HCT116 (cell line): ENCODE results near the gene CACNA1S. TPM values are rescaled to one million over a fixed set of nuclear protein-coding genes. Genes with fewer than 3 reads are reported as not detected.

ENCODE experiments used
- ATAC-seq: fragments of 200-7000 bp; cut with Tn5 transposase; 2 replicates; pipeline ENCODE4 v1.9.1; 2020; ENCODE audit warnings: mild to moderate bottlenecking, moderate library complexity
- BruUV-seq: library from RNA; stranded (reverse); fragments of 400-500 nt; replicated peaks from 2 replicates; lab custom pipeline; 2021; lab: Mats Ljungman, UMichigan
- CTCF ChIA-PET: fragments of 300-600 bp; sonication (Branson Sonifier 250); formaldehyde crosslinking; loops from one replicate; lab custom pipeline; 2021; ENCODE audit warnings: antibody characterized with exemption; lab: Charles Lee
- POLR2A ChIA-PET: fragments of 300-600, 350-600 bp; sonication (Branson Sonifier 250); formaldehyde crosslinking; loops from one replicate; lab custom pipeline; 2021; ENCODE audit warnings: antibody characterized with exemption; lab: Charles Lee
- RAD21 ChIA-PET, 2 experiments: fragments of 300-600 bp; sonication (Branson Sonifier 250); formaldehyde crosslinking; loops; one replicate each; lab custom pipeline; 2023; ENCODE audit warnings: low total read pairs in 2 of 2; ENCODE audit not compliant: uncharacterized antibody in 2 of 2, unreplicated experiment in 2 of 2, low non-redundant PET in 1 of 2; lab: Charles Lee
- DNase-seq: peaks from one replicate; pipeline ENCODE4 v3.0.0-alpha.2; 2010; ENCODE audit warnings: low read depth, low spot score
- H2AFZ ChIP-seq: fragments of 200-600 bp; shearing (Covaris generic), sonication (generic); 2 replicates; pipeline ENCODE4 v1.6.1; 2017; ENCODE audit warnings: low read depth, mixed run types, mixed read lengths, antibody characterized with exemption, low read length; ENCODE audit not compliant: poor library complexity, severe bottlenecking
- H3K27ac ChIP-seq: 2 replicates; pipeline ENCODE4 v1.5.1; 2012; ENCODE audit warnings: low read depth, low read length
- H3K27me3 ChIP-seq: fragments of 200-600 bp; sonication (generic); 2 replicates; pipeline ENCODE4 v1.6.1; 2016; ENCODE audit warnings: mixed run types, low read length, mixed read lengths; ENCODE audit not compliant: insufficient read depth
- H3K36me3 ChIP-seq, 2 experiments: fragments of 200-500 bp in 1 of 2; fragments of 200-600 bp in 1 of 2; sonication (Bioruptor generic) in 1 of 2; sonication (generic) in 1 of 2; 2 replicates each; pipeline versions ENCODE4 v1.5.1 to v1.6.1; 2014 to 2016; ENCODE audit warnings: low read length in 2 of 2, inconsistent platforms in 1 of 2, mixed read lengths in 1 of 2, mixed run types in 1 of 2; ENCODE audit not compliant: insufficient read depth in 2 of 2, control insufficient read depth in 1 of 2
- H3K4me1 ChIP-seq, 2 experiments: fragments of 200-600 bp in 1 of 2; sonication (generic) in 1 of 2; 2 replicates each; pipeline versions ENCODE4 v1.5.1 to v1.6.1; 2012 to 2017; ENCODE audit warnings: low read length in 2 of 2, inconsistent platforms in 1 of 2, mild to moderate bottlenecking in 1 of 2, mixed read lengths in 1 of 2, mixed run types in 1 of 2, moderate library complexity in 1 of 2; ENCODE audit not compliant: insufficient read depth in 2 of 2, control insufficient read depth in 1 of 2
- H3K4me2 ChIP-seq: fragments of 200-600 bp; sonication (generic); 2 replicates; pipeline ENCODE4 v1.6.1; 2017; ENCODE audit warnings: mixed run types, low read length, mixed read lengths
- H3K4me3 ChIP-seq, 2 experiments: fragments of 200-600 bp in 1 of 2; sonication (generic) in 1 of 2; replicated peaks in 1 of 2; 2 replicates each; pipeline ENCODE4 v1.5.1; 2011 to 2016; ENCODE audit warnings: low read length in 2 of 2, control low read depth in 1 of 2, low read depth in 1 of 2, mild to moderate bottlenecking in 1 of 2, mixed read lengths in 1 of 2, mixed run types in 1 of 2
- H3K79me2 ChIP-seq: fragments of 200-600 bp; sonication (generic); 2 replicates; pipeline ENCODE4 v1.6.1; 2017; ENCODE audit warnings: mild to moderate bottlenecking, mixed run types, low read length, moderate library complexity, mixed read lengths; ENCODE audit not compliant: insufficient read depth
- H3K9ac ChIP-seq: fragments of 200-600 bp; sonication (generic); 2 replicates; pipeline ENCODE4 v1.6.1; 2016; ENCODE audit warnings: low read length, mixed read lengths
- H3K9me2 ChIP-seq: fragments of 200-600 bp; sonication (generic), shearing (Covaris generic); 2 replicates; pipeline ENCODE4 v1.6.1; 2017; ENCODE audit warnings: mixed run types, mild to moderate bottlenecking, moderate library complexity; ENCODE audit not compliant: insufficient read depth
- H3K9me3 ChIP-seq, 2 experiments: fragments of 200-500 bp in 1 of 2; fragments of 200-600 bp in 1 of 2; sonication (Bioruptor generic) in 1 of 2; sonication (generic) in 1 of 2; 2 replicates each; pipeline ENCODE4 v1.6.1; 2014 to 2017; ENCODE audit warnings: low read length in 2 of 2, mixed read lengths in 2 of 2, inconsistent platforms in 1 of 2, low read depth in 1 of 2, mild to moderate bottlenecking in 1 of 2, mixed run types in 1 of 2, moderate library complexity in 1 of 2; ENCODE audit not compliant: control insufficient read depth in 1 of 2, insufficient read depth in 1 of 2
- H4K20me1 ChIP-seq: fragments of 200-600 bp; sonication (generic), shearing (Covaris generic); 2 replicates; pipeline ENCODE4 v1.6.1; 2017; ENCODE audit warnings: mixed run types, mild to moderate bottlenecking, moderate library complexity; ENCODE audit not compliant: insufficient read depth
- CBX3 ChIP-seq: IDR thresholded peaks from 2 replicates; pipeline ENCODE4 v1.6.1; 2012; ENCODE audit warnings: low read depth
- CEBPB ChIP-seq: IDR thresholded peaks from 2 replicates; pipeline ENCODE4 v1.6.1; 2012; ENCODE audit warnings: low read depth
- EGR1 ChIP-seq: IDR thresholded peaks from 2 replicates; pipeline ENCODE4 v1.6.1; 2012; ENCODE audit warnings: low read depth
- ELF1 ChIP-seq: IDR thresholded peaks from 2 replicates; pipeline ENCODE4 v1.6.1; 2012; ENCODE audit warnings: low read depth, borderline replicate concordance
- EZH2 ChIP-seq: fragments of 200-600 bp; sonication (generic); IDR thresholded peaks from 2 replicates; pipeline ENCODE4 v1.6.1; 2017; ENCODE audit warnings: antibody characterized with exemption, mixed run types
- EZH2phosphoT487 ChIP-seq: fragments of 200-600 bp; IDR thresholded peaks from 2 replicates; pipeline ENCODE4 v1.6.1; 2018; ENCODE audit warnings: antibody characterized with exemption, borderline replicate concordance
- FOSL1 ChIP-seq: IDR thresholded peaks from 2 replicates; pipeline ENCODE4 v1.6.1; 2012; ENCODE audit warnings: low read depth
- JUND ChIP-seq: IDR thresholded peaks from 2 replicates; pipeline ENCODE4 v1.6.1; 2012
- POLR2AphosphoS5 ChIP-seq: IDR thresholded peaks from 2 replicates; pipeline ENCODE4 v1.6.1; 2011; ENCODE audit warnings: mild to moderate bottlenecking, low read depth, low read length, moderate library complexity
- SIN3A ChIP-seq: IDR thresholded peaks from 2 replicates; pipeline ENCODE4 v1.6.1; 2012; ENCODE audit warnings: low read depth
- SP1 ChIP-seq: IDR thresholded peaks from 2 replicates; pipeline ENCODE4 v1.6.1; 2012; ENCODE audit warnings: low read depth
- SRF ChIP-seq: IDR thresholded peaks from 2 replicates; pipeline ENCODE4 v1.6.1; 2012; ENCODE audit warnings: low read depth
- TCF7L2 ChIP-seq: IDR thresholded peaks from 2 replicates; pipeline ENCODE4 v1.7.0; 2011; ENCODE audit warnings: borderline replicate concordance, inconsistent platforms; ENCODE audit not compliant: insufficient read depth, insufficient read length; ENCODE audit errors: extremely low read depth
- YY1 ChIP-seq: IDR thresholded peaks from 2 replicates; pipeline ENCODE4 v1.6.1; 2011; ENCODE audit warnings: low read length, low read depth, moderate library complexity, mild to moderate bottlenecking; ENCODE audit not compliant: insufficient replicate concordance; ENCODE audit errors: extremely low read depth
- intact Hi-C: fragments of 100-400 bp; cut with micrococcal nuclease; formaldehyde crosslinking; loops from 2 replicates; pipeline ENCODE4 v1.10.0; 2022
- total RNA-seq: library from RNA; stranded (reverse); gene quantifications from one replicate; pipeline ENCODE4 v1.2.1, GENCODE V29; 2021; ENCODE audit not compliant: unreplicated experiment
- TF ChIP-seq, protein P1 (sequence below): IDR thresholded peaks from 2 replicates; pipeline ENCODE4 v1.6.1; 2012
- TF ChIP-seq, protein P2 (sequence below): IDR thresholded peaks from 2 replicates; pipeline ENCODE4 v1.6.1; 2011; ENCODE audit warnings: mild to moderate bottlenecking, low read length, moderate library complexity; ENCODE audit not compliant: insufficient replicate concordance; ENCODE audit errors: extremely low read depth
- TF ChIP-seq, protein P3 (sequence below): IDR thresholded peaks from 2 replicates; pipeline ENCODE4 v1.6.1; 2012
- TF ChIP-seq, protein P4 (sequence below), 3 experiments: fragments of 200-600 bp in 1 of 3; sonication (generic) in 1 of 3; IDR thresholded peaks in 2 of 3; conservative IDR thresholded peaks in 1 of 3; 2 replicates each; pipeline ENCODE4 v1.5.1; 2012 to 2017; ENCODE audit warnings: low read depth in 2 of 3, low read length in 2 of 3, antibody characterized with exemption in 1 of 3, borderline replicate concordance in 1 of 3, control low read depth in 1 of 3, mild to moderate bottlenecking in 1 of 3, mixed read lengths in 1 of 3, mixed run types in 1 of 3, moderate library complexity in 1 of 3; ENCODE audit not compliant: insufficient read depth in 1 of 3

The CACNA1S gene
- total RNA-seq, 1 experiment from 2014 or later, result not detected

DNA sequence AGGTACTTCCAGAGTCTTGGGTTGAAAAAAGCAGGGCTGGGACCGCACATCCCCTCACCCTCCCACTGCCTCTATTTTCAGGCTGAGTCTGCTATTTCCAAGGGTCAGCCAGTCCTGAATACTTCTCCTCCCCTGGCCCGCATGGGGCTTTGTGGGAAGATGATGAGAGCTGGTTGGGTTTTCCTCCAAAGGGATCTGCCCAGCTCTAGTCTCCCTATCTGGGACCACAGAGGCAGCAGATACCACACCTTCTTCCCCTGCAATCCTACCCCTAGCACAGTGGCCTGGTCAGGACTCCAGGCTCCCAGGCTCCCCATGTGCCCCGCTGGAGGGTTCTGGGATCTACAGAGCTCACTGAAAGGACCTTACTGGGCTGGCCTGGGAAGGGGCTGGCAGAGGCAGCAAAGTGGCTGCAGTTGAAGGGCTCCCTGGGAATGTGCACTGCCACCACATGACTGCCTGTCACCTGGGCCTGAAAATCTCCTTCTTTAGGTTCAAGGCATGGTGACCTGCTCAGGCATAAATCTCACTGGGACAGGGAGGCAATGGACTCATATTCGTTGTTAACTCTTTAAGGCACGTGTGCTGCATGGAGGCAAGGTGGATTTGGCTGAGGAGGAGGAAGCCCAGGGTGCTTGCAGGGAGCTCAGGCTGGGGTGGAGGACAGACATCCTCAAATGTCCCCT, 13.1 kb downstream of the CACNA1S start:
- ATAC-seq (no peak), DNase-seq (no peak)
- ChIA-PET CTCF (no interaction called here), POLR2A (no interaction called here), RAD21 (no interaction called here)
- Histone ChIP-seq H3K4me1 (no peaks in the 10 kb centered on the region), H3K79me2 (no peaks in the 10 kb centered on the region), H3K36me3 (no peaks in the 10 kb centered on the region), H4K20me1 (no peaks in the 10 kb centered on the region), H3K9me3 (no peaks in the 10 kb centered on the region), H3K4me3 (no peak overlapping the region), H3K27ac (no peak overlapping the region), H3K4me2 (no peak overlapping the region), H2AFZ (no peak overlapping the region), H3K9me2 (no peaks in the 10 kb centered on the region), H3K9ac (no peak overlapping the region), H3K27me3 (no peaks in the 10 kb centered on the region)
- intact Hi-C loops, result no loop called here
- BruUV-seq, result no TSS peak
- TF ChIP-seq, protein P1, sequence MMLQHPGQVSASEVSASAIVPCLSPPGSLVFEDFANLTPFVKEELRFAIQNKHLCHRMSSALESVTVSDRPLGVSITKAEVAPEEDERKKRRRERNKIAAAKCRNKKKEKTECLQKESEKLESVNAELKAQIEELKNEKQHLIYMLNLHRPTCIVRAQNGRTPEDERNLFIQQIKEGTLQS, result no peak
- TF ChIP-seq CEBPB, result no peak
- no peak for TF ChIP-seq EZH2
- no peak for TF ChIP-seq CBX3
- TF ChIP-seq, protein P2, sequence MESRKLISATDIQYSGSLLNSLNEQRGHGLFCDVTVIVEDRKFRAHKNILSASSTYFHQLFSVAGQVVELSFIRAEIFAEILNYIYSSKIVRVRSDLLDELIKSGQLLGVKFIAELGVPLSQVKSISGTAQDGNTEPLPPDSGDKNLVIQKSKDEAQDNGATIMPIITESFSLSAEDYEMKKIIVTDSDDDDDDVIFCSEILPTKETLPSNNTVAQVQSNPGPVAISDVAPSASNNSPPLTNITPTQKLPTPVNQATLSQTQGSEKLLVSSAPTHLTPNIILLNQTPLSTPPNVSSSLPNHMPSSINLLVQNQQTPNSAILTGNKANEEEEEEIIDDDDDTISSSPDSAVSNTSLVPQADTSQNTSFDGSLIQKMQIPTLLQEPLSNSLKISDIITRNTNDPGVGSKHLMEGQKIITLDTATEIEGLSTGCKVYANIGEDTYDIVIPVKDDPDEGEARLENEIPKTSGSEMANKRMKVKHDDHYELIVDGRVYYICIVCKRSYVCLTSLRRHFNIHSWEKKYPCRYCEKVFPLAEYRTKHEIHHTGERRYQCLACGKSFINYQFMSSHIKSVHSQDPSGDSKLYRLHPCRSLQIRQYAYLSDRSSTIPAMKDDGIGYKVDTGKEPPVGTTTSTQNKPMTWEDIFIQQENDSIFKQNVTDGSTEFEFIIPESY, result no peak
- no peak for TF ChIP-seq FOSL1
- no peak for TF ChIP-seq SIN3A
- no peak for TF ChIP-seq EZH2phosphoT487
- no peak for TF ChIP-seq SP1
- TF ChIP-seq, protein P3, sequence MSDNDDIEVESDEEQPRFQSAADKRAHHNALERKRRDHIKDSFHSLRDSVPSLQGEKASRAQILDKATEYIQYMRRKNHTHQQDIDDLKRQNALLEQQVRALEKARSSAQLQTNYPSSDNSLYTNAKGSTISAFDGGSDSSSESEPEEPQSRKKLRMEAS, result no peak
- TF ChIP-seq, protein P4, sequence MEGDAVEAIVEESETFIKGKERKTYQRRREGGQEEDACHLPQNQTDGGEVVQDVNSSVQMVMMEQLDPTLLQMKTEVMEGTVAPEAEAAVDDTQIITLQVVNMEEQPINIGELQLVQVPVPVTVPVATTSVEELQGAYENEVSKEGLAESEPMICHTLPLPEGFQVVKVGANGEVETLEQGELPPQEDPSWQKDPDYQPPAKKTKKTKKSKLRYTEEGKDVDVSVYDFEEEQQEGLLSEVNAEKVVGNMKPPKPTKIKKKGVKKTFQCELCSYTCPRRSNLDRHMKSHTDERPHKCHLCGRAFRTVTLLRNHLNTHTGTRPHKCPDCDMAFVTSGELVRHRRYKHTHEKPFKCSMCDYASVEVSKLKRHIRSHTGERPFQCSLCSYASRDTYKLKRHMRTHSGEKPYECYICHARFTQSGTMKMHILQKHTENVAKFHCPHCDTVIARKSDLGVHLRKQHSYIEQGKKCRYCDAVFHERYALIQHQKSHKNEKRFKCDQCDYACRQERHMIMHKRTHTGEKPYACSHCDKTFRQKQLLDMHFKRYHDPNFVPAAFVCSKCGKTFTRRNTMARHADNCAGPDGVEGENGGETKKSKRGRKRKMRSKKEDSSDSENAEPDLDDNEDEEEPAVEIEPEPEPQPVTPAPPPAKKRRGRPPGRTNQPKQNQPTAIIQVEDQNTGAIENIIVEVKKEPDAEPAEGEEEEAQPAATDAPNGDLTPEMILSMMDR (IDR thresholded peaks at IDR 0.05 in 2 of 3, conservative IDR thresholded peaks at IDR 0.05 in 1 of 3; ENCODE audit: borderline replicate concordance in 1 of 3, insufficient read depth in 1 of 3, low read depth in 2 of 3, low read length in 2 of 3), result no peak
- TF ChIP-seq EGR1, result no peak
- TF ChIP-seq SRF, result no peak
- no peak for TF ChIP-seq ELF1
- TF ChIP-seq POLR2AphosphoS5, result no peak
- no peak for TF ChIP-seq TCF7L2
- no peak for TF ChIP-seq JUND
- TF ChIP-seq YY1, result no peak
